ENCODE data around the gene BHLHE41.

The BHLHE41 gene

DNA sequence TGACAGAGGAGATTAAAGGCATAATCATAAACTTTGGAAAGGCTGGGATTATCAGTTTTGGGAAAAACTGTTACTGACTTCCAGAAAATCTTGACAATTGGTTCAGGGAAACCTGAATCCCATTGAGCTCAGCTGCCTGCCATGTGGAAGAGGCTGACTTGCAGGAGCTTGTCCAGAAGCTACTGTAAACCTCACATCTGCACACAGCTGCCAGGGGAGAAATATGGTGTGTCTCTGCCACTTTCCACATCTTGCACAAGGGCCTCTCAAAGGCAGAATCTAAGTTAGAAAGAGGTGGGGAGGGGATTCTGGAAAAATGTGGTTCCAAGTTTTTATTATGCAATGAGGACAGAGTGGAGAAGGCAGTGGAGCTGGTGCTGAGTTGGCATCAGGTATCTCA is 8.7 kb upstream of the BHLHE41 start:
- no peaks in the 10 kb centered on the region for H3F3A ChIP-seq (ENCODE audit: low read depth)
- TF ChIP-seq EZH2phosphoT487 (IDR thresholded peaks at IDR 0.05; ENCODE audit: borderline replicate concordance): no peak
- TF ChIP-seq, protein P1, sequence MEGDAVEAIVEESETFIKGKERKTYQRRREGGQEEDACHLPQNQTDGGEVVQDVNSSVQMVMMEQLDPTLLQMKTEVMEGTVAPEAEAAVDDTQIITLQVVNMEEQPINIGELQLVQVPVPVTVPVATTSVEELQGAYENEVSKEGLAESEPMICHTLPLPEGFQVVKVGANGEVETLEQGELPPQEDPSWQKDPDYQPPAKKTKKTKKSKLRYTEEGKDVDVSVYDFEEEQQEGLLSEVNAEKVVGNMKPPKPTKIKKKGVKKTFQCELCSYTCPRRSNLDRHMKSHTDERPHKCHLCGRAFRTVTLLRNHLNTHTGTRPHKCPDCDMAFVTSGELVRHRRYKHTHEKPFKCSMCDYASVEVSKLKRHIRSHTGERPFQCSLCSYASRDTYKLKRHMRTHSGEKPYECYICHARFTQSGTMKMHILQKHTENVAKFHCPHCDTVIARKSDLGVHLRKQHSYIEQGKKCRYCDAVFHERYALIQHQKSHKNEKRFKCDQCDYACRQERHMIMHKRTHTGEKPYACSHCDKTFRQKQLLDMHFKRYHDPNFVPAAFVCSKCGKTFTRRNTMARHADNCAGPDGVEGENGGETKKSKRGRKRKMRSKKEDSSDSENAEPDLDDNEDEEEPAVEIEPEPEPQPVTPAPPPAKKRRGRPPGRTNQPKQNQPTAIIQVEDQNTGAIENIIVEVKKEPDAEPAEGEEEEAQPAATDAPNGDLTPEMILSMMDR (conservative IDR thresholded peaks at IDR 0.05; ENCODE audit: low read length): no peak
- no peak overlapping the region for H3K9ac ChIP-seq (ENCODE audit: low read depth, low read length, poor library complexity, severe bottlenecking)
- no peaks in the 10 kb centered on the region for H3K9me3 ChIP-seq (ENCODE audit: insufficient read depth, low read depth, low read length)
- no peaks in the 10 kb centered on the region for H3K79me2 ChIP-seq (ENCODE audit: insufficient read depth, low read length)
- no peak overlapping the region for H2AFZ ChIP-seq (ENCODE audit: low read length)
- H3K4me2 ChIP-seq (ENCODE audit: low read depth, low read length, poor library complexity, severe bottlenecking): no peak overlapping the region
- no peaks in the 10 kb centered on the region for H3K9me2 ChIP-seq (replicated peaks; ENCODE audit: low read depth, low read length)
- H3K4me3 ChIP-seq (ENCODE audit: low read length, poor library complexity, severe bottlenecking): no peak overlapping the region
- no peaks in the 10 kb centered on the region for H3K36me3 ChIP-seq (ENCODE audit: insufficient read depth, low read length)
- no peaks in the 10 kb centered on the region for H3K27me3 ChIP-seq (ENCODE audit: insufficient read depth, low read length, poor library complexity, severe bottlenecking)
- peaks cover 7% of the 10 kb centered on the region for H3K4me1 ChIP-seq (ENCODE audit: insufficient read depth, low read length, poor library complexity, severe bottlenecking)
- H4K20me1 ChIP-seq (ENCODE audit: insufficient read depth, low read length, poor library complexity, severe bottlenecking): no peaks in the 10 kb centered on the region

DNA sequence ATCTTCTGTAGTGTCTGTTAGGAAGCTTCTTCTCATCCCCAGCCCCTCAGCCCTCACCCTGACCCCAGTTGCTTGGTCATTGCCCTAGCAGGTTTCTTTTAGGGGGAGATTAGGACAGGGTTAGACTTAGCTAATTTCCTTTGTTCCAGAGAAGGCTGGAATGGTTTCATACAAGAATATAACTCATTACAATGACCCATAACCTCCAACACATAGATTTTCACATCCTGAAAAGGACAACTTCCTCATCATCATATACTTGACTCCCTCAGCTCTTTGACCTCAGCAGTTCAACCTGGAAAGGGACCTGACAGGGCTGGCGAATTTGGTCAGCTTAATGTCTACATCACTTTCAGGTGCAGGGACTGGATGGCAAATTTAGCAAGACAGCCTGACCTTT is 8.0 kb upstream of the BHLHE41 start:
- H3K4me2 ChIP-seq (ENCODE audit: low read depth, low read length, poor library complexity, severe bottlenecking): no peak overlapping the region
- H3K27me3 ChIP-seq (ENCODE audit: insufficient read depth, low read length, poor library complexity, severe bottlenecking): no peaks in the 10 kb centered on the region
- H3K9me3 ChIP-seq (ENCODE audit: insufficient read depth, low read depth, low read length): no peaks in the 10 kb centered on the region
- H3K79me2 ChIP-seq (ENCODE audit: insufficient read depth, low read length): no peaks in the 10 kb centered on the region
- no peaks in the 10 kb centered on the region for H4K20me1 ChIP-seq (ENCODE audit: insufficient read depth, low read length, poor library complexity, severe bottlenecking)
- no peaks in the 10 kb centered on the region for H3K9me2 ChIP-seq (replicated peaks; ENCODE audit: low read depth, low read length)
- TF ChIP-seq, protein P1 (conservative IDR thresholded peaks at IDR 0.05; ENCODE audit: low read length): no peak
- no peak for TF ChIP-seq EZH2phosphoT487 (IDR thresholded peaks at IDR 0.05; ENCODE audit: borderline replicate concordance)
- no peak overlapping the region for H3K4me3 ChIP-seq (ENCODE audit: low read length, poor library complexity, severe bottlenecking)
- H3K4me1 ChIP-seq (ENCODE audit: insufficient read depth, low read length, poor library complexity, severe bottlenecking): peaks cover 7% of the 10 kb centered on the region
- no peaks in the 10 kb centered on the region for H3F3A ChIP-seq (ENCODE audit: low read depth)
- H2AFZ ChIP-seq (ENCODE audit: low read length): no peak overlapping the region
- H3K36me3 ChIP-seq (ENCODE audit: insufficient read depth, low read length): no peaks in the 10 kb centered on the region
- H3K9ac ChIP-seq (ENCODE audit: low read depth, low read length, poor library complexity, severe bottlenecking): no peak overlapping the region

DNA sequence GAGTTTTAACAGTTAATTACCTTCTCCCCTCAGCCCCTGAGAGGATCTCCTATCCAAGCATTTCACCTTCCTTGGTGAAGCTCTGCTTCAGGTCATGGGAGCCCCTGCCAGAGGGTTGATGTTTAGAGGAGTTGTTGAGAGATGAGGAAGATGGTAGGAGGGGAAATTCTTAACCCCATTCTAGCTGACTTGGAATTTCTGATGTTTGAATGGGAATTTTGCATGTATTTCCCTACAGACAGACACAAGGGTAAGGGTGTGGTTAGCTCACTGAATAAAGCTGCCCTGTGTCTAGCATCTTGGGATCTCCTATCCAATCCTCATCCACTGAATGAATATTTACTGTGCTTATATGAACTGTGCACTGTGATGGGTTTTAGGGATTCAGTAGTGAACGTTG is 7.1 kb upstream of the BHLHE41 start:
- Histone ChIP-seq H3K4me3 (ENCODE audit: low read length, poor library complexity, severe bottlenecking) (no peak overlapping the region), H3K9me2 (replicated peaks; ENCODE audit: low read depth, low read length) (no peaks in the 10 kb centered on the region), H3K9ac (ENCODE audit: low read depth, low read length, poor library complexity, severe bottlenecking) (no peak overlapping the region), H3K27me3 (ENCODE audit: insufficient read depth, low read length, poor library complexity, severe bottlenecking) (peaks cover 9% of the 10 kb centered on the region), H3K79me2 (ENCODE audit: insufficient read depth, low read length) (no peaks in the 10 kb centered on the region), H3K9me3 (ENCODE audit: insufficient read depth, low read depth, low read length) (no peaks in the 10 kb centered on the region), H3K4me2 (ENCODE audit: low read depth, low read length, poor library complexity, severe bottlenecking) (no peak overlapping the region), H3K36me3 (ENCODE audit: insufficient read depth, low read length) (no peaks in the 10 kb centered on the region), H3K4me1 (ENCODE audit: insufficient read depth, low read length, poor library complexity, severe bottlenecking) (peaks cover 7% of the 10 kb centered on the region), H3F3A (ENCODE audit: low read depth) (no peaks in the 10 kb centered on the region), H4K20me1 (ENCODE audit: insufficient read depth, low read length, poor library complexity, severe bottlenecking) (no peaks in the 10 kb centered on the region), H2AFZ (ENCODE audit: low read length) (no peak overlapping the region)
- TF ChIP-seq, protein P1 (conservative IDR thresholded peaks at IDR 0.05; ENCODE audit: low read length): no peak

Data from Loucy (cell line).